ENCODE results near the gene FHIT.

Gene FHIT

DNA sequence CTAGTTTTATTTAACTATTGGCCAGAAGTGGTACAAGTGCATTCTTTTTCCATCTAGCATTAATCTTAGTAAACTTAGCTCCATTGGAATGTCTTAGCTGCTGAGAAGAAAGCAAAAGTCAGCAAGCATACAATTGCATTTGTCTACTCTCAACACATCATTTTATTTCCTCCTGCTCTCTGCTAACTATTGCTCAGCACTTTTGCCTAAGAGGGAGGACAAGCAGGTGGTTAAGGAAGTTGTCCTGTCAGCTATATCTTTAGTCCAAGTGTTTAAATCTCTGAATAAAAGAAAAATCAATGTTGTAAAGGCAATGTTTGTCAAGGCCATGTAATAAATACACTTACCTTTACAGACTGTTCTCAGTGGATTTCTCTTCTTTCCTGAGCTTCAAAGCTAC, 51.0 kb downstream of the FHIT start:
- no peaks in the 10 kb centered on the region for H4K20me1 ChIP-seq (ENCODE audit: control insufficient read depth, insufficient read depth, low read depth, low read length)
- H3K4me1 ChIP-seq (ENCODE audit: control insufficient read depth, low read length) = no peaks in the 10 kb centered on the region
- H3K4me3 ChIP-seq (ENCODE audit: low read length) = no peak overlapping the region
- H3K27me3 ChIP-seq (ENCODE audit: control insufficient read depth, low read length) = no peaks in the 10 kb centered on the region
- no peaks in the 10 kb centered on the region; the same call in 1 of the 2 replicates for H3F3A ChIP-seq (ENCODE audit: control insufficient read depth, insufficient read depth)
- no peak overlapping the region for H3K27ac ChIP-seq (ENCODE audit: low read depth, low read length)
- H3K36me3 ChIP-seq (ENCODE audit: control insufficient read depth, low read length) = no peaks in the 10 kb centered on the region
- no peak overlapping the region for H3K4me2 ChIP-seq (ENCODE audit: low read length)
- H3K79me2 ChIP-seq (ENCODE audit: control insufficient read depth, low read length) = no peaks in the 10 kb centered on the region
- TF ChIP-seq EZH2phosphoT487 (IDR thresholded peaks at IDR 0.05; ENCODE audit: borderline replicate concordance, low read length) = no peak
- TF ChIP-seq, protein P1, sequence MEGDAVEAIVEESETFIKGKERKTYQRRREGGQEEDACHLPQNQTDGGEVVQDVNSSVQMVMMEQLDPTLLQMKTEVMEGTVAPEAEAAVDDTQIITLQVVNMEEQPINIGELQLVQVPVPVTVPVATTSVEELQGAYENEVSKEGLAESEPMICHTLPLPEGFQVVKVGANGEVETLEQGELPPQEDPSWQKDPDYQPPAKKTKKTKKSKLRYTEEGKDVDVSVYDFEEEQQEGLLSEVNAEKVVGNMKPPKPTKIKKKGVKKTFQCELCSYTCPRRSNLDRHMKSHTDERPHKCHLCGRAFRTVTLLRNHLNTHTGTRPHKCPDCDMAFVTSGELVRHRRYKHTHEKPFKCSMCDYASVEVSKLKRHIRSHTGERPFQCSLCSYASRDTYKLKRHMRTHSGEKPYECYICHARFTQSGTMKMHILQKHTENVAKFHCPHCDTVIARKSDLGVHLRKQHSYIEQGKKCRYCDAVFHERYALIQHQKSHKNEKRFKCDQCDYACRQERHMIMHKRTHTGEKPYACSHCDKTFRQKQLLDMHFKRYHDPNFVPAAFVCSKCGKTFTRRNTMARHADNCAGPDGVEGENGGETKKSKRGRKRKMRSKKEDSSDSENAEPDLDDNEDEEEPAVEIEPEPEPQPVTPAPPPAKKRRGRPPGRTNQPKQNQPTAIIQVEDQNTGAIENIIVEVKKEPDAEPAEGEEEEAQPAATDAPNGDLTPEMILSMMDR (IDR thresholded peaks at IDR 0.05; ENCODE audit: low read depth, low read length, poor library complexity, severe bottlenecking) = no peak
- no peaks in the 10 kb centered on the region for H3K9me3 ChIP-seq (ENCODE audit: control insufficient read depth, insufficient read depth, low read length)
- H3K9me2 ChIP-seq (replicated peaks; ENCODE audit: control insufficient read depth, low read length) = no peaks in the 10 kb centered on the region

DNA sequence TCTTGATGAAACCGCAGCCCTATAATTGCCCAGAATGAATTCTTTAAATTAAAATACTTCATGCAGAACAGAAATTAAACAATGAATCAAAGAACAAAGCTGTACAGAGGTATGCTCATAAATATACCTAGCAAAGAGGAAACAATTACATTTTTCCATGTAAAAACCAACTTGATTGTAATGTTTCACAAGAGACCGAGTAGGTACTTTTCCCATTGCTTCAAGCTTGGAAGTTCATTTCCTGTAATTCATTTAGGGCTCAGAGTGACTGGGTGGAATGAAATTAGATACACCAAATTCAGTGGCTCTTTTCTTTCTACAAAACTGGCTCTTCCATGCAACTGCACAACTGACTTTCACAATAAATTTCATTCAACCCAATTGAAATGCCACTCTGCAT, 51.4 kb downstream of the FHIT start:
- Histone ChIP-seq H3K27me3 (ENCODE audit: control insufficient read depth, low read length) (no peaks in the 10 kb centered on the region), H3K36me3 (ENCODE audit: control insufficient read depth, low read length) (no peaks in the 10 kb centered on the region), H4K20me1 (ENCODE audit: control insufficient read depth, insufficient read depth, low read depth, low read length) (no peaks in the 10 kb centered on the region), H3K27ac (ENCODE audit: low read depth, low read length) (no peak overlapping the region), H3K4me2 (ENCODE audit: low read length) (no peak overlapping the region), H3K9me2 (replicated peaks; ENCODE audit: control insufficient read depth, low read length) (no peaks in the 10 kb centered on the region), H3K4me1 (ENCODE audit: control insufficient read depth, low read length) (no peaks in the 10 kb centered on the region), H3F3A (ENCODE audit: control insufficient read depth, insufficient read depth) (no peaks in the 10 kb centered on the region; the same call in 1 of the 2 replicates), H3K4me3 (ENCODE audit: low read length) (no peak overlapping the region), H3K79me2 (ENCODE audit: control insufficient read depth, low read length) (no peaks in the 10 kb centered on the region), H3K9me3 (ENCODE audit: control insufficient read depth, insufficient read depth, low read length) (no peaks in the 10 kb centered on the region)
- TF ChIP-seq, protein P1 (IDR thresholded peaks at IDR 0.05; ENCODE audit: low read depth, low read length, poor library complexity, severe bottlenecking) = no peak
- no peak for TF ChIP-seq EZH2phosphoT487 (IDR thresholded peaks at IDR 0.05; ENCODE audit: borderline replicate concordance, low read length)

DNA sequence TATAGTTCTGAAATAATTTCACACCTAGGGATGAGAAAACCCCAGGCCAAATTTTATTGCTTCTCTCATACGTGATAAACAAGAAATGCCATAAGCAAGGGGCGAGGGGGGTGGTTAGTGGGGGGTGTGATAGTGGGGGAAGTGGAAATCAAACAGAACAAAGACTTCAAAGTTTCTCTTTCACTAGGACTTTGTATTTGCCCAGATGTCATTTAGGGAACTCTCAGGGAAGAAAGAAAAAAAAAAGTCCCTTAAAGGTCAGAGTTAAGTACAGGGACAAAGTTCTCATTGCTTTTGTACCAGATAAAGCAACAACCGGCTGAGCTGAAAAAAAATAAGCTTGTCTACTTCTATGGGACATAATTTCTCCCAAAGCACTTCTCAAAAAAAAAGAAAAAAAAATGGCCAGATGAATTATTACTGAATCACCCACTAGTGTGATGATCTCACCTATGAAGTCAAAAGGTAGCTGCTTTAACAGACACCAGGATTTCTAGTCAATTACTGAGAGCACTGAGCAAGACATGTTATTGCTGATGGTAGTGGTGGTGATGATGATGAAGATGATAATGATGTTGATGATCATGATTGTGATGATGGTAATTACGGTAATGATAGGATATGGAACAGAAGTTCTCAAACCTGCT, 56.2 kb downstream of the FHIT start:
- H4K20me1 ChIP-seq (ENCODE audit: control insufficient read depth, insufficient read depth, low read depth, low read length) = no peaks in the 10 kb centered on the region
- H3K27me3 ChIP-seq (ENCODE audit: control insufficient read depth, low read length) = no peaks in the 10 kb centered on the region
- no peak overlapping the region for H3K4me2 ChIP-seq (ENCODE audit: low read length)
- no peaks in the 10 kb centered on the region for H3K79me2 ChIP-seq (ENCODE audit: control insufficient read depth, low read length)
- no peak for TF ChIP-seq EZH2phosphoT487 (IDR thresholded peaks at IDR 0.05; ENCODE audit: borderline replicate concordance, low read length)
- TF ChIP-seq, protein P1 (IDR thresholded peaks at IDR 0.05; ENCODE audit: low read depth, low read length, poor library complexity, severe bottlenecking) = no peak
- no peaks in the 10 kb centered on the region for H3K4me1 ChIP-seq (ENCODE audit: control insufficient read depth, low read length)
- H3F3A ChIP-seq (ENCODE audit: control insufficient read depth, insufficient read depth) = no peaks in the 10 kb centered on the region
- H3K4me3 ChIP-seq (ENCODE audit: low read length) = no peak overlapping the region
- no peaks in the 10 kb centered on the region for H3K9me3 ChIP-seq (ENCODE audit: control insufficient read depth, insufficient read depth, low read length)
- no peaks in the 10 kb centered on the region for H3K36me3 ChIP-seq (ENCODE audit: control insufficient read depth, low read length)
- no peaks in the 10 kb centered on the region for H3K9me2 ChIP-seq (replicated peaks; ENCODE audit: control insufficient read depth, low read length)
- no peak overlapping the region for H3K27ac ChIP-seq (ENCODE audit: low read depth, low read length)
